ENCODE results near the gene OSGEPL1.

- TF ChIP-seq TCF7L2 (IDR thresholded peaks at IDR 0.05; ENCODE audit: low read depth, low read length) (no peak), POLR2AphosphoS5 (IDR thresholded peaks at IDR 0.05; ENCODE audit: low read depth, low read length) (no peak), REST (IDR thresholded peaks at IDR 0.05; ENCODE audit: insufficient read depth in 1 of 2, low read depth in 2 of 2, low read length in 1 of 2) (no peak), SIN3A (IDR thresholded peaks at IDR 0.05; ENCODE audit: borderline replicate concordance, insufficient read depth, low read depth, low read length) (no peak)
- TF ChIP-seq, protein P1, sequence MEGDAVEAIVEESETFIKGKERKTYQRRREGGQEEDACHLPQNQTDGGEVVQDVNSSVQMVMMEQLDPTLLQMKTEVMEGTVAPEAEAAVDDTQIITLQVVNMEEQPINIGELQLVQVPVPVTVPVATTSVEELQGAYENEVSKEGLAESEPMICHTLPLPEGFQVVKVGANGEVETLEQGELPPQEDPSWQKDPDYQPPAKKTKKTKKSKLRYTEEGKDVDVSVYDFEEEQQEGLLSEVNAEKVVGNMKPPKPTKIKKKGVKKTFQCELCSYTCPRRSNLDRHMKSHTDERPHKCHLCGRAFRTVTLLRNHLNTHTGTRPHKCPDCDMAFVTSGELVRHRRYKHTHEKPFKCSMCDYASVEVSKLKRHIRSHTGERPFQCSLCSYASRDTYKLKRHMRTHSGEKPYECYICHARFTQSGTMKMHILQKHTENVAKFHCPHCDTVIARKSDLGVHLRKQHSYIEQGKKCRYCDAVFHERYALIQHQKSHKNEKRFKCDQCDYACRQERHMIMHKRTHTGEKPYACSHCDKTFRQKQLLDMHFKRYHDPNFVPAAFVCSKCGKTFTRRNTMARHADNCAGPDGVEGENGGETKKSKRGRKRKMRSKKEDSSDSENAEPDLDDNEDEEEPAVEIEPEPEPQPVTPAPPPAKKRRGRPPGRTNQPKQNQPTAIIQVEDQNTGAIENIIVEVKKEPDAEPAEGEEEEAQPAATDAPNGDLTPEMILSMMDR (IDR thresholded peaks at IDR 0.05): no peak
Measured at GRCh38 chr2:189803431-189803830, 40.8 kb upstream of the OSGEPL1 start.
